ENCODE results near the gene NRG2.

The NRG2 gene

DNA sequence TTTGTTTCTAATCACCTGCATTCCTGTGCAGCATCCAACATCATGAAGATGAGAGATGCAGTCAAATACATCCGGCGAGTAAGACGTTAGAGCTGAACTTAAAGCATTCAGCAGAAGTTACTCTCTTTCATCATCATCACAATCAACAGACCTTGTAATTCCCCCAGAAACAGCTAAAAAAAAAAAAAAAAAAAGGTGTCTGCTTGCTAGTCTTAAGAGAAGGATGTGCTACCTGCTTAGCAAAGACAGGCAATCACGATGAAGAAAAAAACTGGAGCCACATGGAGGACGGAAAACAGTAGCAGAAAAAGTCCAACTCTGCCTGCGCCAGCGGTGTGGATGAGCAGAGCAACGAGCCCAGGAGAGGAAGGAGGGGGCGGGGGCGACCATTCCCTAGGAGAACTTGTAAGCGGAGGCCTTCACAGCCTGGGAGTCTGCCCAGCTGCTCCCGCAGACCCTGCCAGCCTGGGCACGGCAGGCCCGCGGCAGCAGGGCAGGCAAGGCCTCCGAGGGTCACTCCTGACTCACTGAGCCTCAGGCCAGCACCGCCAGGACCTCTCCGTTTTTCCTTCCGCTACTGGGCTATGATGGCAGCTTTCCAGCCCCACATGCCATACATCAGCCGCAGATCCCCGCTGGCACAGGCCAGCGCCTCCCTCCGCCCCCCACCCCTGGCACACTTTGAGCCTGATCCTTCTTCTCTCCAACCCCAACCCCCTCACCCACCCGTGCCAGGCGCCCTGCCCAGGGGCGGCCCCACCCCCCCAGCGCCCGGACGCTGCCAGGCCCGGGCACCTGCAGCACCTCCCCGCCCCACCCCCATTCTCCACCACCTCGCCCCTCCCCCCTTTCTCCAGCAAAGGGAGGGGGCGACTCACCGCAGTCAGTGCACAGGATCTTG lies 1.4 kb downstream of the NRG2 start:
- Histone ChIP-seq H3K27ac (ENCODE audit: low read length) (no peak overlapping the region), H3K4me3 (ENCODE audit: low read length) (peak overlapping the region; percentile 16; the same call in 1 of the 2 replicates), H3K9me3 (ENCODE audit: control insufficient read depth, insufficient read depth, low read length) (no peaks in the 10 kb centered on the region), H3K27me3 (ENCODE audit: control insufficient read depth, insufficient read depth, low read length) (peaks cover 42% of the 10 kb centered on the region), H3K36me3 (ENCODE audit: control insufficient read depth, insufficient read depth, low read length) (no peaks in the 10 kb centered on the region), H3K4me1 (ENCODE audit: control insufficient read depth, insufficient read depth, low read length) (no peaks in the 10 kb centered on the region)
- DNase-seq (ENCODE audit: low read depth, low spot score), result no peak
- WGBS (ENCODE audit: insufficient coverage, insufficient read length), result no CpG with 5 or more reads among the region's 34 CpGs

DNA sequence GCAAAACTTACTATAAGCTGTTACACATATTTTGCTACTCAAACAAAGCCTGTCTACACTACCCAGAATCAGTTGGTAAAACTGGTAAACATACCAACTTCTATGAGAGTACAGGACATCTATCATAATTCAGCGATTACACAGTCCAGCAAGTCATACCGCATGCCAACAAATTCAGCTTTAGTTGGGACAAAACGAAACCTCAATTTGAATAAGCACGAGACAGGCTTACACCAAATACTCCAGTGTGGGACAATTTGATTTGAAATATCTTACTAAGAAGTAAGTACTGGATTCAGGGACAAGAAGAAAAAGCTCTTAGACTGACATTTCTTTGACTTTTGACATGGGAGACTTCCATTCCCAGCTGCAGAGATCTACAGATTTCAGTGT lies 2.0 kb downstream of the NRG2 start:
- no peak overlapping the region for H3K4me3 ChIP-seq (ENCODE audit: low read length)
- no peaks in the 10 kb centered on the region for H3K4me1 ChIP-seq (ENCODE audit: control insufficient read depth, insufficient read depth, low read length)
- no peaks in the 10 kb centered on the region for H3K36me3 ChIP-seq (ENCODE audit: control insufficient read depth, insufficient read depth, low read length)
- no CpG with 5 or more reads among the region's 4 CpGs for WGBS (ENCODE audit: insufficient coverage, insufficient read length)
- no peak overlapping the region for H3K27ac ChIP-seq (ENCODE audit: low read length)
- no peak for DNase-seq (ENCODE audit: low read depth, low spot score)
- no peaks in the 10 kb centered on the region for H3K9me3 ChIP-seq (ENCODE audit: control insufficient read depth, insufficient read depth, low read length)
- H3K27me3 ChIP-seq (ENCODE audit: control insufficient read depth, insufficient read depth, low read length), result peaks cover 42% of the 10 kb centered on the region

DNA sequence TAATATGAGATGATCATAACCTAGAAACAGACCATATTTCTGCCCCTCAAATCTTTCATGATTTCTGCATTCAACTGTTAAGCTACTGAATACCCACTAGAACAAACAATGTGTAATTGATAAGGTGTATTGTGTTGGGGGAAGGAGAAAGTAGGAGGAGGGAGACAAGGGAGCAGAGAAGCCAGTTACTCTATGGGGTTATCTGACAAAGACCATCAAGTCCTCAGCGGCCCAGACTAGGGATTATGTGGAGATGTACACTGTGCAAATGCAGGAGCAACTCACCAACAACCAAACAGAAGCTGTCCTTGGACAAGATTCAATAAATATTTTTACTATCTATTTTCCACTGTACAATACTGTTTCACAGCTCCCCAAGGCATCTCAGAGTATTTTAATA lies 2.7 kb downstream of the NRG2 start:
- Histone ChIP-seq H3K9me3 (ENCODE audit: control insufficient read depth, insufficient read depth, low read length) (no peaks in the 10 kb centered on the region), H3K27ac (ENCODE audit: low read length) (no peak overlapping the region), H3K4me3 (ENCODE audit: low read length) (no peak overlapping the region), H3K36me3 (ENCODE audit: control insufficient read depth, insufficient read depth, low read length) (no peaks in the 10 kb centered on the region), H3K27me3 (ENCODE audit: control insufficient read depth, insufficient read depth, low read length) (peaks cover 42% of the 10 kb centered on the region), H3K4me1 (ENCODE audit: control insufficient read depth, insufficient read depth, low read length) (no peaks in the 10 kb centered on the region)
- no peak for DNase-seq (ENCODE audit: low read depth, low spot score)
- WGBS (ENCODE audit: insufficient coverage, insufficient read length), result no CpG with 5 or more reads among the region's 1 CpG

DNA sequence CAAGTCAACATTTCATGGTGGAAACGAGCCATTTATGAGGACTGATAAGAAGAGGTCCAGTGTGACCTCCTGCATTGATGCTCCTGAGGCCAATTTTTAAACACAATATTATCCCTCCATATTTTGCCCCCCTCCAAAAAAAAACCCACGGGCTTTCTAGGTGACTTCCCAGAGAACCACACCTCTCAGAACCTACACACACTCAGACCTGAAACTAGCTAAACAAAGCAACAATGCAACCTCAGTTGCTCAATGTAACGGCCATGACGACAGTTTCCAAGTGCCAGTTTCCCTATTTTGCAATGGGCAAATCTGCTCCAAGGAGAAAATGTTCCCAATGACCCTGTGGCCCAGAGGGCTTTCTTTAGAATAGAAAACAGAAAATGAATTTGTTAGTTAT lies 3.5 kb downstream of the NRG2 start:
- Histone ChIP-seq H3K27ac (ENCODE audit: low read length) (no peak overlapping the region), H3K4me3 (ENCODE audit: low read length) (no peak overlapping the region), H3K9me3 (ENCODE audit: control insufficient read depth, insufficient read depth, low read length) (no peaks in the 10 kb centered on the region), H3K36me3 (ENCODE audit: control insufficient read depth, insufficient read depth, low read length) (no peaks in the 10 kb centered on the region), H3K4me1 (ENCODE audit: control insufficient read depth, insufficient read depth, low read length) (no peaks in the 10 kb centered on the region), H3K27me3 (ENCODE audit: control insufficient read depth, insufficient read depth, low read length) (peaks cover 38% of the 10 kb centered on the region)
- no peak for DNase-seq (ENCODE audit: low read depth, low spot score)
- no CpG with 5 or more reads among the region's 4 CpGs for WGBS (ENCODE audit: insufficient coverage, insufficient read length)

DNA sequence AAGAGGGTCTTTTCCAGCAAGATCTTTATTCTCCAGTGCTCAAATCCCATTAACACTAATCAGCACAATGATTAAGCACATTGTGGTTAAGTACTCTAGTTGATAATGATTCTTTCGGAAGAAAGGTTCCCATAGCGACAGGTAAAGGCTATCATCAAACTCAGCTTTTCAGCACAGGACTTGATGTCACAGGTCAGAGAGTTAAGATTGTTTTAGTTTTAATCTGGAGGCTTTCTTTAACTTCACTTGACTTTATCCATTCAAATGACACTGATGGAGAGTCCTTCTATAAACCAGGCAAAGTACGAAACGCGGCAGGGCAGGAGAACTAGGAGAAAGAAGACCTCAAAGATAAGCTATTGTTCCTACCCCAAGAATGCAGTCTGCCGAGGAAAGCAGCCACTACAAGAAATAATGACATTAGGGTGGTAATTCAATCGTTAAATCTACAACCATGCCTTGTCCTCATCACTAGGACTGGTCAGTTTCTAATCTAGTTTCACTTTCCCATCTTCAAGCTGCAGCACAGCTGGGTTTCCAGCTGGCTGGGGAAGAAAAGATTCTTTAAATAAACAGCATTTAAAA lies 4.6 kb downstream of the NRG2 start:
- H3K27me3 ChIP-seq (ENCODE audit: control insufficient read depth, insufficient read depth, low read length), result peaks cover 29% of the 10 kb centered on the region
- no peak overlapping the region for H3K27ac ChIP-seq (ENCODE audit: low read length)
- no peak for DNase-seq (ENCODE audit: low read depth, low spot score)
- no peaks in the 10 kb centered on the region for H3K36me3 ChIP-seq (ENCODE audit: control insufficient read depth, insufficient read depth, low read length)
- H3K4me3 ChIP-seq (ENCODE audit: low read length), result no peak overlapping the region
- WGBS (ENCODE audit: insufficient coverage, insufficient read length), result no CpG with 5 or more reads among the region's 7 CpGs
- no peaks in the 10 kb centered on the region for H3K9me3 ChIP-seq (ENCODE audit: control insufficient read depth, insufficient read depth, low read length)
- no peaks in the 10 kb centered on the region for H3K4me1 ChIP-seq (ENCODE audit: control insufficient read depth, insufficient read depth, low read length)

DNA sequence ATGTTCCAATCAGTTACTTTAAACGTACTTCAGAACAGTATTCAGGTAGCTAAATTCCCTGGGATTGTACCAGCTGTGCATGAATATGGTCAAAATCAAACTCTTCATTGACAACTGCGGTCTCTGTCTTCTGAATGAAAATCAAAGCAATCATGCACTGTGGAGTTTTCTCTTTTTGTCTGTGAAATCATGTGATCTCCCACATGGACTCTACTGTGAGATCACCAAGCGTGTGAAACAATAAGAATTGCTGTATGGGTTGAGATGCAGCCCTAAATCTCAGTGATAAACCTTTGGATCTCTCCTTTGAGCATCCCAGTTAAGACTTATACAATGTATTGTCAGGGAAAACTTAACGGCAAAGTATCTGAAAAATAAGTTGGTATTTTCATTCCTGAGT lies 6.1 kb downstream of the NRG2 start:
- H3K27me3 ChIP-seq (ENCODE audit: control insufficient read depth, insufficient read depth, low read length), result peaks cover 25% of the 10 kb centered on the region
- no peaks in the 10 kb centered on the region for H3K36me3 ChIP-seq (ENCODE audit: control insufficient read depth, insufficient read depth, low read length)
- H3K4me3 ChIP-seq (ENCODE audit: low read length), result no peak overlapping the region
- no peaks in the 10 kb centered on the region for H3K9me3 ChIP-seq (ENCODE audit: control insufficient read depth, insufficient read depth, low read length)
- WGBS (ENCODE audit: insufficient coverage, insufficient read length), result no CpG with 5 or more reads among the region's 4 CpGs
- H3K27ac ChIP-seq (ENCODE audit: low read length), result no peak overlapping the region
- DNase-seq (ENCODE audit: low read depth, low spot score), result no peak
- H3K4me1 ChIP-seq (ENCODE audit: control insufficient read depth, insufficient read depth, low read length), result no peaks in the 10 kb centered on the region

DNA sequence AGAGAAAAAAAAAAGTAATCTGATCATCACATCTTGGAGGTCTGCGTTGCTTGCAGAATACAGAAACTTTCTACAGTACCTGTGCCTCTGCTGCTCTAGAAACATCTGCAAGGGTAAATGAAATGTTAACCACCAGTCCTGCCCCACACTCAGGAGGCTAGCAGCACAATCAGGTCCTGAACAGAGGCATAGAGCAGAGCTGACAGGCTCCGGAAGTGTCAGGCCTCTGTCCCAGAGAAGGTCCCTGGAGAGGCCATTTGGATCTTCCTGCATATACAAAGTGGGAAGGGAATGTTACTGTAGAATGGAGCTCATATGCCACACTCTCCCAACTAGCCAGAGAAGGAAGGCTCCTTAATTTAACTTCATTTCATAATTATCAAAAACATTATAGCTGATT lies 7.2 kb downstream of the NRG2 start:
- no peak for DNase-seq (ENCODE audit: low read depth, low spot score)
- Histone ChIP-seq H3K36me3 (ENCODE audit: control insufficient read depth, insufficient read depth, low read length) (no peaks in the 10 kb centered on the region), H3K9me3 (ENCODE audit: control insufficient read depth, insufficient read depth, low read length) (no peaks in the 10 kb centered on the region), H3K4me1 (ENCODE audit: control insufficient read depth, insufficient read depth, low read length) (no peaks in the 10 kb centered on the region), H3K27me3 (ENCODE audit: control insufficient read depth, insufficient read depth, low read length) (peaks cover 14% of the 10 kb centered on the region), H3K4me3 (ENCODE audit: low read length) (no peak overlapping the region), H3K27ac (ENCODE audit: low read length) (no peak overlapping the region)
- WGBS (ENCODE audit: insufficient coverage, insufficient read length), result no CpG with 5 or more reads among the region's 2 CpGs

DNA sequence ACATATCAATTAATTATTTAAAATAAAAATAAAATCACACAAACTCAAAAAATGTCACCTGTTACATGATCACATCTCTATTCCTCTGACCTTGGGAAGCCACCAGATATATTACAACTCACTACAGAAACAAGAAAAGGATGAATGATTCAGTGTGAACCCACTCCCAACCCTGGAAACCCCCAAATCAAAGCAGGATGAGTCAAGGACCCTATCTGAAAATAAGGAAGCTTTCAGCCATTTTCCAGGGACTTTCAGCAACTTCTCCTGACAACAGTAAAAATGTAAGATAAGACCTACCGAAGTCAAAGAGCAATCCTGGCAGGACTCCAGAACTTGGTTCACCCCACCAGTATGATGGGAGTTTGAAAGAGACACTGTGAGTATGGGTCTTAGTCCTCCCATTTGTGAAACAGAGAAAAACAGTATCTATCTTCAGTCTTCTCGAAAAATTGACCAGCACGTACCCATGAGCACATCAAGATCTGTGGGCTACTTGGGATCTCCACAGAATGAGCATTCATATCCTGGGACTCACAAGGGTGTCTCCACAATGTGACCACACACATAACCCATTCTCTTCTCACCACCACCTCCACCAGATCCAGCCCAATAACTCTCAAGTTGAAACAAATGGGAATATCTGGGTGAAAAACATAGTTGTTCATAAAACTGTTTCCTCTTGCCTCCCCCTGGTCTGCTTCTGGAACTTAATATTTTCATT lies 9.9 kb downstream of the NRG2 start:
- H3K27ac ChIP-seq (ENCODE audit: low read length), result no peak overlapping the region
- no peaks in the 10 kb centered on the region for H3K27me3 ChIP-seq (ENCODE audit: control insufficient read depth, insufficient read depth, low read length)
- no peak for DNase-seq (ENCODE audit: low read depth, low spot score)
- no peak overlapping the region for H3K4me3 ChIP-seq (ENCODE audit: low read length)
- H3K36me3 ChIP-seq (ENCODE audit: control insufficient read depth, insufficient read depth, low read length), result no peaks in the 10 kb centered on the region
- H3K4me1 ChIP-seq (ENCODE audit: control insufficient read depth, insufficient read depth, low read length), result no peaks in the 10 kb centered on the region
- H3K9me3 ChIP-seq (ENCODE audit: control insufficient read depth, insufficient read depth, low read length), result no peaks in the 10 kb centered on the region
- WGBS (ENCODE audit: insufficient coverage, insufficient read length), result no CpG with 5 or more reads among the region's 3 CpGs

DNA sequence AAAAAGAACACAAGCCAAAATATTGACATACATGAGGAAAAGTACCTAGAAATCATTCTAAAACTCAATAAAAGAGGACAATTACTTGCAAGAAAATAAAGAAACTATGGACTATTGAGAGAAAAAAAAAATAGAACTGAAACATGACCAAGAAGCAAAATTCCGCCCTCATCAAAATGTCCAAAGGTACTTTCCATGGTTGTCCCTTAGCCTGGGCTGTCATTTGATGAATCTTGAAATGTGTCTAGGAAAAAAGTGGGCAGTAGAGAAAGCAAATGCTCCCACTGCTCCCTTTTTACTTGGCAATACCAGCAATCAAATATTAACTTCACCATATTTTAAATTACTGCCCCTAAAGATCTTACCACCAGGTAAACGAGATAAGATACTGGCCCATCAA lies 10.8 kb downstream of the NRG2 start:
- Histone ChIP-seq H3K27me3 (ENCODE audit: control insufficient read depth, insufficient read depth, low read length) (no peaks in the 10 kb centered on the region), H3K36me3 (ENCODE audit: control insufficient read depth, insufficient read depth, low read length) (no peaks in the 10 kb centered on the region), H3K4me3 (ENCODE audit: low read length) (no peak overlapping the region), H3K27ac (ENCODE audit: low read length) (no peak overlapping the region), H3K9me3 (ENCODE audit: control insufficient read depth, insufficient read depth, low read length) (no peaks in the 10 kb centered on the region), H3K4me1 (ENCODE audit: control insufficient read depth, insufficient read depth, low read length) (no peaks in the 10 kb centered on the region)
- no CpG with 5 or more reads among the region's 2 CpGs for WGBS (ENCODE audit: insufficient coverage, insufficient read length)
- no peak for DNase-seq (ENCODE audit: low read depth, low spot score)

DNA sequence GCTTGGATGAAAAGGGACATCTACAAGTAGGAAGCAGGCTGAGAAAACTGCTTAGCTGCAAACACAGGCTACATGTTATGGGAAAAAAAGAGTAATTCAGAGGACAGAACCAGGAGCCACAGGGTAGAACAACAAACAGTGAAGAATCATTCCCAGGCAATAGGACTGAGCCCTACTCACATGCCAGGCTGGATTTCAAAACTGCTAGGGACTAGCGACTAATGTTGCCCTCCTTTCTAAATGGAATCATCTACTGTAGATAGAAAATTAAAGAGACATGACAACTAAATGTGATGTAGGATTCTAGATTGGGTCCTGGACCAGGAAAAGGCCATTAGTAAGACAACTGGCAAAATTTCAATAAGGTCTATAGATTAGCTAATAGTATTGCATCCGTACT lies 15.3 kb downstream of the NRG2 start:
- H3K36me3 ChIP-seq (ENCODE audit: control insufficient read depth, insufficient read depth, low read length), result no peaks in the 10 kb centered on the region
- H3K4me3 ChIP-seq (ENCODE audit: low read length), result no peak overlapping the region
- no peaks in the 10 kb centered on the region for H3K27me3 ChIP-seq (ENCODE audit: control insufficient read depth, insufficient read depth, low read length)
- DNase-seq (ENCODE audit: low read depth, low spot score), result no peak
- no peaks in the 10 kb centered on the region for H3K4me1 ChIP-seq (ENCODE audit: control insufficient read depth, insufficient read depth, low read length)
- H3K27ac ChIP-seq (ENCODE audit: low read length), result no peak overlapping the region
- WGBS (ENCODE audit: insufficient coverage, insufficient read length), result no CpG with 5 or more reads among the region's 2 CpGs
- no peaks in the 10 kb centered on the region for H3K9me3 ChIP-seq (ENCODE audit: control insufficient read depth, insufficient read depth, low read length)

Measured in iPS DF 6.9 (cell line).